Motor neuron (in vitro differentiated cells): ENCODE data around the gene CR1L. TPM values are rescaled to one million over a fixed set of nuclear protein-coding genes. Genes with fewer than 3 reads are reported as not detected.
A peak's percentile ranks its signal among the peaks of the same experiment; 100 is the strongest.
"Not testable (repeated sequence)": the region's sequence is repeated elsewhere in the genome, so short reads cannot be mapped to it uniquely, and the experiment has no call there.

ENCODE experiments used
- ATAC-seq, 8 experiments: fragments of 200-7000 bp; cut with Tn5 transposase; replicated peaks in 6 of 8; 2 replicates each; pipeline ENCODE4 v1.8.0; 2021; ENCODE audit warnings: mild to moderate bottlenecking in 8 of 8, moderate library complexity in 8 of 8
- H3K27ac ChIP-seq, 2 donors: fragments of 250-450 bp; sonication (Bioruptor Pico); 2 replicates each; pipeline ENCODE4 v1.9.0; 2021; ENCODE audit warnings: antibody characterized with exemption in 2 of 2, mild to moderate bottlenecking in 2 of 2, moderate library complexity in 1 of 2
- H3K4me1 ChIP-seq, 2 donors: fragments of 250-450 bp; sonication (Bioruptor Pico); replicated peaks in 1 of 2; 2 replicates each; pipeline ENCODE4 v1.6.1; 2021; ENCODE audit warnings: antibody characterized with exemption in 2 of 2, mild to moderate bottlenecking in 2 of 2, moderate library complexity in 1 of 2
- H3K4me3 ChIP-seq, 5 donors: fragments of 250-450 bp; sonication (Bioruptor Pico); 2 replicates each; pipeline ENCODE4 v1.9.0; 2021; ENCODE audit warnings: antibody characterized with exemption in 5 of 5, mild to moderate bottlenecking in 5 of 5, moderate library complexity in 4 of 5
- WGBS, 10 experiments: fragments of 450-650 bp; shearing (Covaris generic); methylation state at CpG; one replicate each; pipeline ENCODE4 v1.0.0; 2022; 5-methylcytosine and 5-hydroxymethylcytosine counted together
- in situ Hi-C, 9 experiments: fragments of 400-800 bp; cut with MboI; loops; one replicate each; pipeline ENCODE4 v1.15.0; 2021; ENCODE audit warnings: low sequenced_read_pairs in 9 of 9, low pct_unique_long_range_greater_than_20kb in 2 of 9; ENCODE audit not compliant: unreplicated experiment in 9 of 9
- total RNA-seq, 8 experiments: library from RNA; unstranded; fragments of 300-600 nt; gene quantifications; 2 replicates each; pipeline versions ENCODE4 v1.2.3 to v1.2.4, GENCODE V29; 2022

CR1L gene
- total RNA-seq, 8 experiments from 2014 or later = not detected

- Histone ChIP-seq H3K27ac (no peak overlapping the region), H3K4me3 (no peak overlapping the region), H3K4me1 (peaks cover 0 to 2% of the 10 kb centered on the region in 2 donors)
- in situ Hi-C loops = no loop called here
- no peak for ATAC-seq
- WGBS, 10 experiments = 23 to 100% (median 42%) methylated on average over 1 to 5 of the region's 5 CpGs; no CpG with 5 or more reads in 1 of the 10 experiments
Measured at GRCh38 chr1:207649210-207649753, 4.3 kb downstream of the CR1L start.

- Histone ChIP-seq H3K27ac (no peak overlapping the region), H3K4me1 (no peaks in the 10 kb centered on the region), H3K4me3 (no peak overlapping the region)
- 25 to 86% (median 55%) methylated on average over 1 to 4 of the region's 4 CpGs; no CpG with 5 or more reads in 2 of the 10 experiments for WGBS, 10 experiments
- in situ Hi-C loops = no loop called here
- ATAC-seq = peak in 3 of 8 experiments; percentile 12 to 67 (median 58)
Measured at GRCh38 chr1:207649865-207650580, 5.1 kb downstream of the CR1L start.

GRCh38 chr1:207651583-207651982, 6.7 kb downstream of the CR1L start:
- no peak overlapping the region for H3K4me3 ChIP-seq
- H3K4me1 ChIP-seq = no peaks in the 10 kb centered on the region
- WGBS, 10 experiments = 0 to 100% (median 95%) methylated on average over 1 of the region's 1 CpG; no CpG with 5 or more reads in 1 of the 10 experiments
- in situ Hi-C loops = no loop called here
- H3K27ac ChIP-seq = no peak overlapping the region
- no peak for ATAC-seq

GRCh38 chr1:207654320-207654719, 9.4 kb downstream of the CR1L start:
- ATAC-seq = peak in 1 of 8 experiments; percentile 37
- in situ Hi-C loops = no loop called here
- H3K4me1 ChIP-seq = no peaks in the 10 kb centered on the region
- H3K4me3 ChIP-seq = no peak overlapping the region
- H3K27ac ChIP-seq = no peak overlapping the region
- 6 to 80% (median 49%) methylated on average over 1 to 2 of the region's 2 CpGs for WGBS, 10 experiments

GRCh38 chr1:207658408-207658807, 13.5 kb downstream of the CR1L start:
- in situ Hi-C loops = no loop called here
- no peak for ATAC-seq
- Histone ChIP-seq H3K4me1 (no peaks in the 10 kb centered on the region), H3K27ac (no peak overlapping the region), H3K4me3 (no peak overlapping the region)
- WGBS, 10 experiments = 0 to 83% (median 60%) methylated on average over 1 to 5 of the region's 7 CpGs; no CpG with 5 or more reads in 1 of the 10 experiments

GRCh38 chr1:207658904-207659485, 14.1 kb downstream of the CR1L start:
- in situ Hi-C loops = no loop called here
- no peak overlapping the region for H3K27ac ChIP-seq
- ATAC-seq = no peak
- 0 to 100% (median 86%) methylated on average over 1 to 9 of the region's 9 CpGs; no CpG with 5 or more reads in 4 of the 10 experiments for WGBS, 10 experiments
- no peak overlapping the region for H3K4me3 ChIP-seq
- no peaks in the 10 kb centered on the region for H3K4me1 ChIP-seq

- Histone ChIP-seq H3K4me1 (no peaks in the 10 kb centered on the region), H3K27ac (no peak overlapping the region), H3K4me3 (no peak overlapping the region)
- WGBS, 10 experiments = 33 to 83% (median 73%) methylated on average over 1 to 10 of the region's 10 CpGs; no CpG with 5 or more reads in 1 of the 10 experiments
- in situ Hi-C loops = no loop called here
- peak in 2 of 8 experiments; percentile 52 to 93 for ATAC-seq
Measured at GRCh38 chr1:207659545-207660153, 14.7 kb downstream of the CR1L start.

GRCh38 chr1:207661420-207661819, 16.5 kb downstream of the CR1L start:
- in situ Hi-C loops, ATAC-seq, H3K4me1 ChIP-seq, H3K4me3 ChIP-seq, H3K27ac ChIP-seq: not testable (repeated sequence)
- no CpG with 5 or more reads among the region's 2 CpGs for WGBS, 10 experiments

- in situ Hi-C loops = no loop called here
- no peak for ATAC-seq
- 0 to 100% (median 62%) methylated on average over 1 of the region's 1 CpG; no CpG with 5 or more reads in 2 of the 10 experiments for WGBS, 10 experiments
- Histone ChIP-seq H3K27ac (no peak overlapping the region), H3K4me3 (no peak overlapping the region), H3K4me1 (no peaks in the 10 kb centered on the region)
Measured at GRCh38 chr1:207666342-207666741, 21.4 kb downstream of the CR1L start.

- Histone ChIP-seq H3K4me3 (peak overlapping the region; percentile 19 to 24 (median 21)), H3K27ac (no peak overlapping the region), H3K4me1 (no peaks in the 10 kb centered on the region)
- ATAC-seq = peak in 4 of 8 experiments; percentile 33 to 74 (median 73)
- in situ Hi-C loops = no loop called here
- 4 to 35% (median 5%) methylated on average over 4 to 15 of the region's 44 CpGs; no CpG with 5 or more reads in 5 of the 10 experiments for WGBS, 10 experiments
Measured at GRCh38 chr1:207669528-207670009, 24.6 kb downstream of the CR1L start.

GRCh38 chr1:207670192-207670591, 25.3 kb downstream of the CR1L start:
- Histone ChIP-seq H3K4me1 (no peaks in the 10 kb centered on the region), H3K4me3 (no peak overlapping the region), H3K27ac (no peak overlapping the region)
- WGBS, 10 experiments = 25 to 100% (median 73%) methylated on average over 1 to 3 of the region's 3 CpGs; no CpG with 5 or more reads in 2 of the 10 experiments
- in situ Hi-C loops = no loop called here
- no peak for ATAC-seq

- Histone ChIP-seq H3K27ac (no peak overlapping the region), H3K4me3 (no peak overlapping the region), H3K4me1 (no peaks in the 10 kb centered on the region)
- in situ Hi-C loops = no loop called here
- 0 to 73% (median 41%) methylated on average over 2 to 3 of the region's 3 CpGs; no CpG with 5 or more reads in 1 of the 10 experiments for WGBS, 10 experiments
- peak in 2 of 8 experiments; percentile 15 to 42 for ATAC-seq
Measured at GRCh38 chr1:207670997-207671396, 26.1 kb downstream of the CR1L start.
